Right hindlimb (tissue), 1 donor: ENCODE data around the gene ARHGEF11.

Experiments
- DNase-seq: peaks from one replicate; pipeline ENCODE4 v3.0.0-alpha.2; 2018

ARHGEF11 gene

DNA sequence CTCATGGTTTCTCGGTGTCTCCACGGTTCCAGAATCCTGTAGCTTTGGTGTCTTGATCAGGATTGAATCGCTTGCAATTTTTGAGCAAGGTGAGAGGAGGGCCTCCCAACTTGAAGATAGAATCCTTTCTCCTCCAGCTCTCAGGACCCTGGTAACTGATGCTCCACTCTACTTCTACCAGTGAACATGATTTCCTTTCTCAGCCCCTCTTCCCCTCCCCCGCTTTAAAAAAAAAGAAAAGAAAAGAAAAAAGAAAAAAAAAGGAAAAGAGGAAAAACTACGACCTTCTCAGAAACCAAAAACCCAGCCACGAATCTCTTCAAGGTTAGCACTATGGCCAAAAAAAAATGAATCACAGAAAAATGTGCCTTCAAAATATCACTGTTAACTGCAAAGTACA is 1.2 kb downstream of the ARHGEF11 start:
- DNase-seq: no peak

DNA sequence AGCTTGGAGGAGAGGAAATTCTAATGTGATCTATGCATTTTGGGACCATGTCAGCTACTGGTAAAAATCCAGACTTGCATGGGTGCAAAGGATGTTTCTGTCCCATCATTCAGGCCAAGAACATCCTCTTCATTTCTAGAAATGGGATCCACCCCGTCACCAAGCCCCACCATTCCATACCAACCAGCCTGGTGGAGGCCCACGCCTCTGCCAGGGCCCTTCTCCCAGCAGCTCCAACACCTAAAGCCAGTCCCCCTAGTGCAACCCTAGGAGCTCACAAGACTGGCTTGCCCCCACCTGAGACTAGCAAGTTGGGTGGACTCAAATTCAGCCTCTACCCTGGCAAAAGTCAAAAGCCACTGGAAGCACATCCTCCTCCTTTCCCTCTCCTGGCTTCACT is 1.9 kb downstream of the ARHGEF11 start:
- no peak for DNase-seq

DNA sequence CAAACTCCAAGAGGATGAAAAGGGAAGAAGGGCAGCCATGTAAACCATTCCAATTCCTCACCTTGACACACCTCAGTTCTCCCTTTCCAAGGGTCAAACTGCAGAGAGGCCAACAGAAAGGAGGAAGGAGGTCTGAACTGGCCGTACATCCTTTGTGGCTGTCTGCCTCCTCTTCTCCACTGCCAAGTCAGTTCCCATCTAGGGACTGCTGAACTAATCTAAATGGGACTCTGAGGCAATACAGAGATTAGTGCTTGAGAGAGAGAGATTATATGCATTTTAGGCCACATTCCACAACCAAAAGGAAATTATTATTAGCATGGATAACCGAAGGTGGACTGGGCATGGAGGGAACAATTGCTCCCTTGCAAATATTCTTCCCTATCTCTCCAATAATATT is 2.7 kb downstream of the ARHGEF11 start:
- DNase-seq: no peak

DNA sequence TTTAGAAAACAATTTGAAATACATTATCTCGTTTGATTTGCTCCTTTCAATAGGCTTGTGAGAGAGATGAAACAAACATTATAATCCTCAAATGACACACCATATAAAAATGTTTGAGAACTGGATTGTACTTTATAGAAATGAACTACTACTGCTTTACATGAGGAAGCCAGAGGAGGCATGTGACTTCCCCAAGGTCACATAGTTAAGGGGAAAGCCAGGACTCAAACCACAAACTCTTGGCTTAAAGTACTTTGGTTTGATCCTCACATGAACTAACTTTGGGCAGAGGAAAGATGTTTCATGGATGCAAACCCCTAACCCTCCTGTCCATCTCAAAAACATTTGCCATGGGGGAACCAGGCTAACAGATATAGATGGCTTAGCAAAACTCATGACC is 4.7 kb downstream of the ARHGEF11 start:
- no peak for DNase-seq

DNA sequence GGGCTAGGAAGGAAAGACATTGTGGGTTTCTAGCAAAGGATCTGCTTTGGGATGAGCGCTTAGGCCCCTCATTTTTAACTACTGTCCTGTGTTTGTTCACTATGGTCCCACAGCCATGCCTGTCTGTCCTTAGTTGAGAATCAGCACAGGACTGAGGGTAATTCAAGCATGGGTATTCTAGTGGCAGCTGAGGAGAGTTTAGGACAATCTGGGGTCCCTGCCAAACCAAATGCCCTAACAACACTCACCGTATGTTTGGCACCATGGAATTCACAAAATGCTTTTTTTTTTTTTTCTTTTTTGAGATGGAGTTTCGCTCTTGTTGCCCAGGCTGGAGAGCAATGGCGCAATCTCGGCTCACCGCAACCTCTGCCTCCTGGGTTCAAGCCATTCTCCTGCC is 10.4 kb downstream of the ARHGEF11 start:
- DNase-seq: no peak

DNA sequence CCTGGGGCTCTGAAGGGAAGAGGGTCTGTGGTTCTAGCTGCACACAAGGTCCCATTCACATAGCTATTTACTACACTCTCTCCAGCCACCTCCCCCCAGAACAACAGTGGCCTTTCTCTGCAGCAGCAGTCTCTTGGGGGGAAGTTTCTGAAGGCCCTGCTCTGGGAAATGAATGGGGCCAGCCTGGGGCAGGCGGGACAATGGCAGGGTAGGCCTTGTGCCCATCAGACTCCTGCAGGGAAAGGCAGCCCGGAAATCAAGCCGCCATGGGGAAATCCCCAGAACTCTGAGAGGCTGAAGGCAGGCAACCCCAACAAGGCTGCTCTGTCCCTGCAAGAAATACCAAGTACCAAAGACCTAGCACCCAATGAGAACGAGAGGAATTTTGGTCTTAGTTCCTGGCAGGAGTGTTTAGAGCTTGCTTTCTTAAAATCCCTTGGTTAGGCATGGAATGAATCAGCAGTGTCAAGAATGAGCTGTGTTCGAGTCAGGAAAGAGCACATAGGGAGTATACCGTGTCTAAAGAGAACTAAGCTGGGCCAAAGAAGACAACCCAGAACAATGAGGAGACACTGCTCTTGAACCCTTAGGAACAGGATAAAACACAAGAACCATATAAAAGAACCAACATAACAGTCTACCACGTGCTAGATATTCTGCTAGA is 11.3 kb downstream of the ARHGEF11 start:
- no peak for DNase-seq

DNA sequence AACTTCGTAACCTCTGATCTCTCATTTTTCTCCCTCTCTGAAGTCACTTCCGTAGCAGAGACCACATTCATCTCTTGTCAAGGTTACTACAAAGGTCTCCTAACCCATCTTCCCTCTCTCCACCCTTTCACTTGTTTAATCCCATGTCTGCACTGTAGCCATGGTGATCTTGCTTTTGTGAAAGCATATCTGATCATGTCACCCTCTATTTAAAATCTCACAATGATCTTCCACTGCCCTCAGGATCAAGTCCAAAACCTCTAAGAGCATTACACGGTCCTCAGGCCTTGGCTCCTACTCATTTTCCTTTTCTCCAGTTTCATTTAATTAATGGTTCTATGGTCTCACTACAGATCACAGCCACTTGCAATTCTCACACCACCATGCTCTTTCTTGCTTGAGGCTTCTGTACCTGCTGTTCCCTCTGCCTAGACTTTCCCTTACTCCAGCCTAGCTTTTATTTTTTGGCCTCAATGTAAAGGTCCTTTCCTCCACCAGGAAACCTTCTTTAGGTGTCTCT is 12.1 kb downstream of the ARHGEF11 start:
- DNase-seq: no peak

DNA sequence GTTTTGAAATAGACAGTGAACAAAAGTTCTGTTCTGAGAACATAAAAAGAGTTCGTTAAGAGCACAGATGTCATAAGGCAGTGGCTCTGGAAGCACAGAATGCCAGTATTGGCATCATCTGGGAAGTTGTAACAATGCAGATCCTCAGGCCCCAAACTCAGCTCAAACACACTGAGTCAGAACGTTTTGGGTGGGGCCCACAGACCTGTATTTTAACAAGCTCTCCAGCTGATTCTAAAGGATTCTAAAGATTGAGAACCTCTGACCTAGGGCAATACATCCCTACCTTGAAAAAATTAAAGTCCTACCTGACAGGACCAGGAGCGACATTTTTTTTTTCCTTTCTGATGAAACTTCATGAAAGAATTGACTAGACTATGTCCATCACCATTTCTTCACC is 13.2 kb downstream of the ARHGEF11 start:
- DNase-seq: no peak

DNA sequence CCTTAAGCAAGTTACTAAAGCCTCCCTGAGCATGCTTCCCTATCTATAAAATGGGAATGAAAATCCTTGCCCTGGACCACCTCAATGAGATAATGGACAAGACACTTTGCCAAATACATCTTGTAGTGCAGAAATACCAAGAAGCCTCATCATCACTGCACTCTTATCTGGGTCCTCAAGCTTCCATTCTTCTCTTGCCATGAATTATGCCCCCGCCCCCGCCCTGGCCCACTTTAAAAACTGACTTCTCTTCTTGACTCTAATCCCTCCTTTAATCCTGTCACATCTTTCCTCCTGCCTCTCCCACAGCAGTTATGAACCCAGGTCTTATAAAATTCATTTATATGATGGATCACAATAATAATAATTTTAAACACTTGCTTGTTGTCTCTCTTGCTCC is 14.8 kb downstream of the ARHGEF11 start:
- no peak for DNase-seq

DNA sequence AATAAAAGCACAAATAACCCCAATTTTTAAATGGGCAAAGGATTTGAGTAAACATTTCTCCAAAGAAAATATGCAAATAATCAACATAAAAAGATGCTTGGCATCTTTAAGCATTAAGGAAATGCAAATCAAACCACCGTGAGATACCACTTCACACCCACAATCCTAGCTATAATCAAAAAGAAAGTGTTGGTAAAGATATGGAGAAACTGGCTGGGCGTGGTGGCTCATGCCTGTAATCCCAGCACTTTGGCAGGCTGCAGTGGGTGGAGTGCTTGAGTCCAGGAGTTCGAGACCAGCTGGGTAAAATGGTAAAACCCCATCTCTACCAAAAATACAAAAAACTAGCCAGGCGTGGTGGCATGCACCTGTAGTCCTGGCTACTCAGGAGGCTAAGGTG is 16.9 kb downstream of the ARHGEF11 start:
- DNase-seq: no peak

DNA sequence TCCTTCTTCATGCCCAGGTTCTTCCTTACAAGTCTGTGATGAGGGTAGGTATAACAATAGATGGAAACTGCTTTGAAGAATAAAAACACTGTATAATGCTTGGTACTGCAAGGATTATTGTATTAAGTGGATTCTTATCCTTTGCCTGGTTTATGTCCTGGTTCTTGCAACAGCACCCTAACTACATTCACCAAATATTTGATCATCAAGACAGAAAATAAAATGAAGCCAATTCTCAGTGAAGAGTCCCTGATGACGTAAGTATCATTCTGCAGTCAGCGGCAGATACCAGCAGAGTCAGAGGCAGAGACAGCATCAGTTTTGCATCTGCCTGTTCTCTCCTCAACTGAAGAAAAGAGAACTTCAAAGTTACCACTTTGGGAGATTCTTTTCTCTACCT is 19.7 kb downstream of the ARHGEF11 start:
- no peak for DNase-seq

DNA sequence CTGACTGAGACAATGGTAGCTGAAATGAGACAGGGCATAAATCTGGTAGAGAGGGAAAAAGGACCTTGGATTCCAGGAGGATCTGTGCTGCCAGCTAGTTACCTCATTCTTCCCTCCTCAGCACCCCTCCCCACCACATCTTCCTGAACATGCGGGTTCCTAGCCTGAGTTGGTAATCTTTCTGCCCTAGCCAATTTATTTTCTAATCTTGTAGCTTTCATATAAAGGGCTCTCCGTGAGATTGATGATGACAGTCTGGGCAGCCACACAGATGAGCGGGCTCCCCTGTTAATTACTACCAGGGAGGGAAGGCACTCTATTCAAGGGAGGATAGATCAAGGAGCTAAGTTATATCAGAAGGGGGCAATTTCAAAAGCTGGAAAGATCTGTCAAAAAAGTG is 20.2 kb downstream of the ARHGEF11 start:
- no peak for DNase-seq

DNA sequence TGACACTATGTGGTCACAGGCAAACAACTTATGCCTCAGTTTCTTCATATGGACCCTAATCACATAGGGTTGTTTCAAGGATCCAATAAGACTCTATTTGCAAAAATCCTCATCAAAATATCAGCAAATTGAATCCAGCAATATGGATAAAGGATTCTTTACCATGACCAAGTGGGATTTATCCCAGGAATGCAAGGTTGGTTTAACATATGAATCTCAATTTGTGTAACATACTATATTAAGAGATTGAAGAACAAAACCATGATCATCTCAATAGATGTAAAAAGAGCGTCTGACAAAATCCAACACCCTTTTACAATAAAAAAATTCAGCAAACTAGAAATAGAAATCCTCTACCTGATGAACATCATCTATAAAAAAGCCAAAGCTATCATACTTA is 23.9 kb downstream of the ARHGEF11 start:
- no peak for DNase-seq

DNA sequence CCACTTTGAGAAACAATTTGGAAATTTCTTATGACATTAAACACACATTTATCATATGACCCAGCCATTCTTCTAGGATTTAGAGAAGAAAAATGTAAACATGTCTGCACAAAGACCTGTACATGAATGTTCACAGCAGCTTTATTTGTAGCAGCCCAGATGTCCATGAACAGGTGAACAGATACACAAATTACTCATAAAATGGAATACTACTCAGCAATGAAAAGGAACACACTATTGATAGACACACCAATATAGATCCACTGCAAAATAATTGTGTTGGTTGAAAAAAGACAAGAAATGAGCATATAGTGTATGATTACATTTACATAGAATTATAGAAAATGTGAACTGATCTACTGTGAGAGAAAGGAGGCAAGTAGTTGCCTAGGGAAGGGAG is 26.1 kb downstream of the ARHGEF11 start:
- no peak for DNase-seq

DNA sequence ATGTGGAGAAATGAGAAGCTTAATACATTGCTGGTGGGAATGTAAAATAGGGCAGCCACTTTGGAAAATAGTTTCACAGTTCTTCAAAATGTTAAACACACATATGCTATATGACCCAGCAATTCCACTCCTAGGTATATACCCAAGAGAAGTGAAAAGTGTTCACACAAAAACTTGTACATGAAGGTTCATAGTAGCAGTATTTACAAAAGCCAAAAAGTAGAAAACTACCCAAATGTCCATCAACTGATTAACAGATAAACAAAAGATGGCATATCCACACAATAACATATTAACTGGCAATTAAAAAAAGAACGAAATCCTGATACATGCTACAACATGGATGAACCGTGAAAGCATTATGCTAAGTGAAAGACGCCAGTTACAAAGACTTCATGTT is 33.7 kb downstream of the ARHGEF11 start:
- no peak for DNase-seq

DNA sequence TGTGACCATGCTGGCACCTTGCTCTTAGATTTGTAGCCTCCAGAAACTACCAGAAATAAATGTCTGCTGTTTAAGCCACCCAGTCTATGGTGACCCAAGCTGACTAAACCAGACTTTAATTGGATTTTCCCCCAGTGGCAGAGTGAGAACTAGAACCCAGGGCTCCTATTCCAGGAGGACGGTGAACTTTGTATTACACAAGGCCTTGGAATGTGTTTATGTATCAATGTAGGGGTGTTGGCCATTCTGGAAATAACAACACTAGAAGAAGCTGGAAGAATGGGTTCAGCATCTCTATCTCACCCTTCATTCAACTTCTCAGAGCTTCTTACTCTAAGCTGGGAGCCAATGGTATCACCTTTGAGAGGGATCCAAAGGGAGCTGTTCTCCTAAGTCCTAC is 37.0 kb downstream of the ARHGEF11 start:
- no peak for DNase-seq

DNA sequence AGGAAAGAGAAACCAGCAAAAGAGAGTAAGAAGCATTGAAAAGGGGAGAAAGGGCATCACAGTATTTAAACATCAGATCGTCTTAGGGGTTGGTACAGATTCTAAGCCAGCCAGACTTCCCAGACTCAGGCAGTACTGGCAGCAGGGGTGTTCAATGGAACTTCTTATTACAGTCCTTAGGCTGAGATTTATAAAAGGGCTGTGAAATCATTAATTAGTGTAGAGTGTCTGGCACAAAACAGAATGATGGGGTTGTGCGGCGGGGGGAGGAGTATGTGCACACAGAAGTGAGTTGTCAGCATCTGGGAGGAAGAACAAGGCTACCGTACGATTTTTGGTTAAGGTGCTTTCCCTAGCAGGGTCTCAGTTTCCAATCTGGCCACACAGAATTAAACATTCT is 38.2 kb downstream of the ARHGEF11 start:
- DNase-seq: no peak

DNA sequence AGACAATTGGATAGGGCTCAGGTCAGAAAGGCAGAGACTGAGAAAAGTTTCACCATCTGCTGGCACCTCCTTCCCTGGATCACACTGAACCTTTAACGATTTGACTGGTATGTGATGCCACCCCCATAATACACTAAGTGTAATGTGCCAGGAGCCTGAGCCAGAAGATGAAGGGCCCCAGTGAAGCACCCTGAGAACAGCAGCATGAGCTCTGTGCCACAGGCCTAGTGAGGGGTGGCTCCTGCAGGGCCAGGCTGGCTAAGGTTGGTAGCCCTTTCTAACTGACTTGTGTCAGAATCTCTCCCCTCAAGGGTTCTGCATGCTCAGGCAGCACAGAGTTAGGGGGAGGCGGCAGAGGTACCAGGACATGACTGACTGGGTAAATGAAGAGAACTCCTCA is 38.9 kb downstream of the ARHGEF11 start:
- no peak for DNase-seq

DNA sequence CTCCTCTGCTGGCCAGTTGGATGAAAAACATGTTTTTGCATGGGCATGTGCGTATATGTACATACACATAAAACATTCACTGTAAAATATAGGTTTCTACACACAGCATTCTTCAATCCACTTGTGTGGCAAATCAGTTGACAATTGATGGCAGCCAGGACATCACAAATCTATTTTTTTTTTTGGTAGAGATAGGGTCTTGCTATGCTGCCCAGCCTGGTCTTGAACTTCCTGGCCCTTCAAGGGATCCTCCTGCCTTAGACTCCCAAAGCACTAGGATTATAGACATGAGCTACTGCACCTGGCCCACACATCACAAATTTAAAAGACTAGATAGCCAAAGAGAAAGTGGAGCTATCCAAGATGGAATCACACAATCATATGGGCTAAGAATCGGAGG is 39.6 kb downstream of the ARHGEF11 start:
- no peak for DNase-seq

DNA sequence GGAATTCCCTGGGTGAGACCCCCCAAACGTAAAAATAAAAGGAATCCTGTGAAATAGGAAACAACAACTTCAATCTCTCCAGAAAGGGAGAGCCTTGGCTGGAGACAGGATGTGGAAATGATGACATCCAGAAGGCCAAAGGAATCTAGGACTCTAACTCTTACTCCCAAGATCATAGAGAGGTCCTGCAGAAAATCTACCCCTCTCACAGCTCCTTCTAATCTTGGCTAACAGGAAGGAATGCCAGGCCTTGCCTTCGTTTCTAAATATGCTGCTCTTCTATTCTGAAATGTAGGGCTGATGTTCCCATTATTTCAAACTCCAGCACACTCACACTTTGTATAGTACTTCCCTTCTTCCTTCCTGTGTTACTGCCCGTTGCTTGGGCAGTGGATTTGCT is 40.7 kb downstream of the ARHGEF11 start:
- DNase-seq: no peak

DNA sequence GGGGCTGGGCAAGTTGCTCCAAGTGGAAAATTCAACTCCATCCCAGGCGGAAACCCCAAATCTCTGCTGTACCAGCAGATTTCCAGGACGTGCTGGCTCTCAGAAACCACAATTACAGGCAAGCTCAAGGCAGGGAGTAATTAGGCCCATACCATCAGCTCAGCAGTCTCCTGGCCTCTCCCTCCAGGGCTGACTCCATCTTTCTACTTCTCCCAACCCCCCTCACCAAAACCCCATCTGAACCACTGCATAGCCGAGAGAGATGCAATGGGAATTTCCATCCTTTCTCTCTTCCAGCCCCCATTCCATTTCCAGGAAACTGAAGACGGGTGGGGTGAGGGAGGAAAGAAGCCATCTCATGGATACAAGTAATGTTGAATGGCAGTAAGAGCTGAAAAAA is 41.2 kb downstream of the ARHGEF11 start:
- peak; percentile 73 for DNase-seq

DNA sequence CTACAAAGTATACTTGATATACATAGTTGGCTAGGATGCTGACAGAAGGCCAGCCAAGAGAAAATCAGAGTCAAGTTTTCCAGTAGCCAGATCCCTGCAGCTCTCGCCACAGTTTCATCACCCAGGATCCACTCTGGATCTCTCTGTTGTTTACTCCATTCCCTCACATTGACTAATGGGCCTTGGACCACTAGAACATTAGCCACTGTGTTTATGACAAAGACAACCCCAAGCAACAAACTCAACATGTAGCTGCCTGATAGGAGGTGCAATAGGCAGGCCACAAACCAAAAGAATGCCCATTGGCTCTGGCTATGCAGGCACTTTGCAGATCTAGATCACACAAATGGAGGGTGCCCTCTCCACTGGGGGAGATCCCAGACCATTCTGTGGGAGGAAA is 44.2 kb downstream of the ARHGEF11 start:
- DNase-seq: no peak

DNA sequence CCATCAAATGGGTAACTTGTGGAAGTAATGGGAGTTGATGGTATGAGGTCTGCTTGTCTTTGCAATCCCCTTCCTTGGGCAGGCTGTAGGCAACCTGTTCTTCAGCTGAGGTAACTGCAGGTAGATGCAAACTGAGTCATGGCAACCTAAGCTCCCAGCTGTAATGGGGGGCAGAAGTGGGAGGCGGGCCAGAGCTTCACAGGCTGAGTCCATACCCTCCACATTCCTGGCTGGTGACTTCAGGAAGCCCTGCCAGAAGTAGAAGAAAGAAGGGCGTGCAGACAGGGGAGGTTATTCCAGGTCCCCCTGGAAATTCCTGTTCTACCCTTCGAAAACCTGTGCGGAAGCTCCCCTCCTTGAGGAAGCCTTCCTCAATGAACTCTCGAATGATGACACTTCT is 44.9 kb downstream of the ARHGEF11 start:
- DNase-seq: no peak

DNA sequence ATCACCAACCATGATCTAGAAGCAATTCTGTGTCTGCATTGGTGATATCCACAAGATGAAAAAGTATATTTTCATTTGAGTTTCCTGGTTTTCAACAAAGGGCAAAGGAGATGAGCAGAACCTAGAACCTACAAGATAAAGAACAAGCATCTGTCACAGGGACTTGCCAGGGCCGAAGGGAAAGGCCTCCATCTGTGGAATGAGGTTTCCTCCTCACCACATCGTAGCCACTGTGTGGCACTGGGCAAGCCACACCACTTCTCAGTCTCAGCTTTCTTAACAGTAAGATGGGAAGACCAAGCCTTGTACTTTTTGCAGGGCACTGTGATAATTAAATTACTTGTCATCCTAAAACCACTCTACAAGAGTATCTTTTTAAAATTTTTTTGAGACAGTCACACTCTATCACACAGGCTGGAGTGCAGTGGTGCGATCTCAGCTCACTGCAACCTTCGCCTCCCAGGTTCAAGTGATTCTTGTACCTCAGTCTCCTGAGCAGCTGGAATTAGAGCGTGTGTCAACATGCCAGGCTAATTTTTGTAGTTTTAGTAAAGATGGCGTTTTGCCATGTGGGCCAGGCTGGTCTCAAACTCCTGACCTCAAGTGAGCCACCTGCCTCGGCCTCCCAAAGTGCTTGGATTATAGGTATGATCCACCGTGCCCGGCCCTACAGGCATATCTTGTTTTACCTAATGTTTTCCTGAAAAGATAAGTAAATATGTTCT is 45.8 kb downstream of the ARHGEF11 start:
- DNase-seq: no peak
